Measurements from ENCODE around the gene UBAC2.

The UBAC2 gene

GRCh38 chr13:99193152-99193551, 7.5 kb upstream of the UBAC2 start:
- no peak for DNase-seq (ENCODE audit: low read depth in 2 of 2)
- no peak for TF ChIP-seq CTCF (IDR thresholded peaks at IDR 0.05; ENCODE audit: low read depth, low read length)
- H3K4me3 ChIP-seq (replicated peaks in 1 of 2; ENCODE audit: low read depth in 2 of 2, low read length in 2 of 2): no peak overlapping the region

GRCh38 chr13:99196466-99197116, 4.1 kb upstream of the UBAC2 start:
- H3K4me3 ChIP-seq (replicated peaks in 1 of 2; ENCODE audit: low read depth in 2 of 2, low read length in 2 of 2): no peak overlapping the region
- TF ChIP-seq CTCF (IDR thresholded peaks at IDR 0.05; ENCODE audit: low read depth, low read length): no peak
- no peak for DNase-seq (ENCODE audit: low read depth in 2 of 2)

GRCh38 chr13:99197117-99197651, 3.5 kb upstream of the UBAC2 start:
- H3K4me3 ChIP-seq (replicated peaks in 1 of 2; ENCODE audit: low read depth in 2 of 2, low read length in 2 of 2): no peak overlapping the region
- no peak for DNase-seq (ENCODE audit: low read depth in 2 of 2)
- no peak for TF ChIP-seq CTCF (IDR thresholded peaks at IDR 0.05; ENCODE audit: low read depth, low read length)

GRCh38 chr13:99199541-99200431, 868 bp upstream of the UBAC2 start:
- no peak for TF ChIP-seq CTCF (IDR thresholded peaks at IDR 0.05; ENCODE audit: low read depth, low read length)
- peak in 1 of 2 donors; percentile 35 for DNase-seq (ENCODE audit: low read depth in 2 of 2)
- H3K4me3 ChIP-seq (replicated peaks in 1 of 2; ENCODE audit: low read depth in 2 of 2, low read length in 2 of 2): peak overlapping the region; percentile 97 to 100

- no peak for DNase-seq (ENCODE audit: low read depth in 2 of 2)
- no peak for TF ChIP-seq CTCF (IDR thresholded peaks at IDR 0.05; ENCODE audit: low read depth, low read length)
- no peak overlapping the region for H3K4me3 ChIP-seq (replicated peaks in 1 of 2; ENCODE audit: low read depth in 2 of 2, low read length in 2 of 2)
Measured at GRCh38 chr13:99203601-99204579, 3.2 kb downstream of the UBAC2 start.

GRCh38 chr13:99205621-99206220, 5.1 kb downstream of the UBAC2 start:
- TF ChIP-seq CTCF (IDR thresholded peaks at IDR 0.05; ENCODE audit: low read depth, low read length): no peak
- DNase-seq (ENCODE audit: low read depth in 2 of 2): no peak
- no peak overlapping the region for H3K4me3 ChIP-seq (replicated peaks in 1 of 2; ENCODE audit: low read depth in 2 of 2, low read length in 2 of 2)

Data from cardiac fibroblast (primary cell).